PC-3 (cell line): ENCODE measurements around the gene PFKFB3. TPM values are rescaled to one million over a fixed set of nuclear protein-coding genes. Genes with fewer than 3 reads are reported as not detected.
A peak's percentile ranks its signal among the peaks of the same experiment; 100 is the strongest.

Experiments
- ATAC-seq: fragments of 200-7000 bp; cut with Tn5 transposase; 2 replicates; pipeline ENCODE4 v1.9.1; 2020; ENCODE audit warnings: mild to moderate bottlenecking, moderate library complexity
- Bru-seq: library from RNA; stranded (reverse); fragments of 400-500 nt; gene quantifications from one replicate; lab custom pipeline; 2021; lab: Mats Ljungman, UMichigan
- BruChase-seq, 2 experiments: library from RNA; stranded (reverse); fragments of 400-500 nt; gene quantifications; one replicate each; lab custom pipeline; 2021; lab: Mats Ljungman, UMichigan
- BruUV-seq: library from RNA; stranded (reverse); fragments of 400-500 nt; replicated peaks from 2 replicates; lab custom pipeline; 2021; lab: Mats Ljungman, UMichigan
- CTCF ChIA-PET: fragments of 300-600 bp; sonication (Branson Sonifier 250); formaldehyde crosslinking; loops from one replicate; lab custom pipeline; 2022; ENCODE audit warnings: antibody characterized with exemption; lab: Charles Lee
- POLR2A ChIA-PET: fragments of 300-600 bp; sonication (Branson Sonifier 250); formaldehyde crosslinking; loops from one replicate; lab custom pipeline; 2022; ENCODE audit warnings: antibody characterized with exemption; ENCODE audit not compliant: unreplicated experiment; lab: Charles Lee
- DNase-seq: peaks from one replicate; pipeline ENCODE4 v3.0.0-alpha.2; 2015
- H2AFZ ChIP-seq: fragments of 300-600 bp; sonication (generic); 2 replicates; pipeline ENCODE4 v1.6.0; 2016; ENCODE audit warnings: antibody characterized with exemption, low read length
- H3F3A ChIP-seq: fragments of 300-600 bp; sonication (generic); one replicate; pipeline ENCODE4 v1.6.0; 2017; ENCODE audit warnings: antibody characterized with exemption, low read length, control low read depth, mild to moderate bottlenecking; ENCODE audit not compliant: unreplicated experiment
- H3K27ac ChIP-seq: fragments of 300-600 bp; sonication (generic); 2 replicates; pipeline ENCODE4 v1.5.1; 2016; ENCODE audit warnings: mild to moderate bottlenecking, low read length
- H3K27me3 ChIP-seq: fragments of 300-600 bp; sonication (generic); 2 replicates; pipeline ENCODE4 v1.6.1; 2016; ENCODE audit warnings: low read length, mixed read lengths
- H3K36me3 ChIP-seq: fragments of 300-600 bp; sonication (generic); 2 replicates; pipeline ENCODE4 v1.6.1; 2016; ENCODE audit warnings: low read depth, mixed run types, low read length, mixed read lengths
- H3K4me1 ChIP-seq: fragments of 300-600 bp; sonication (generic); 2 replicates; pipeline ENCODE4 v1.5.1; 2016; ENCODE audit warnings: low read length; ENCODE audit not compliant: insufficient read depth
- H3K4me2 ChIP-seq: fragments of 300-600 bp; sonication (generic); 2 replicates; pipeline ENCODE4 v1.6.0; 2016; ENCODE audit warnings: low read length
- H3K4me3 ChIP-seq: fragments of 300-600 bp; sonication (generic); 2 replicates; pipeline ENCODE4 v1.5.1; 2016; ENCODE audit warnings: mild to moderate bottlenecking, low read length, mixed read lengths
- H3K79me2 ChIP-seq: fragments of 300-600 bp; sonication (generic); 2 replicates; pipeline ENCODE4 v1.6.1; 2017; ENCODE audit warnings: low read length, mixed read lengths
- H3K9ac ChIP-seq: fragments of 300-600 bp; sonication (generic); 2 replicates; pipeline ENCODE4 v1.6.0; 2016; ENCODE audit warnings: mild to moderate bottlenecking, low read length
- H3K9me2 ChIP-seq: fragments of 300-600 bp; sonication (generic); replicated peaks from 2 replicates; pipeline ENCODE4 v1.6.1; 2016; ENCODE audit warnings: mixed run types, low read length, mixed read lengths
- H3K9me3 ChIP-seq: fragments of 300-600 bp; sonication (generic); 2 replicates; pipeline ENCODE4 v1.6.1; 2016; ENCODE audit warnings: low read length, mixed read lengths
- H4K20me1 ChIP-seq: fragments of 300-600 bp; sonication (generic); 2 replicates; pipeline ENCODE4 v1.6.1; 2016; ENCODE audit warnings: low read length, mixed read lengths
- EZH2 ChIP-seq: fragments of 300-600 bp; sonication (generic); IDR thresholded peaks from one replicate; pipeline ENCODE4 v1.6.1; 2017; ENCODE audit warnings: antibody characterized with exemption, mild to moderate bottlenecking, low read length; ENCODE audit not compliant: unreplicated experiment
- EZH2phosphoT487 ChIP-seq: fragments of 300-600 bp; sonication (generic); IDR thresholded peaks from 2 replicates; pipeline ENCODE4 v1.6.1; 2018; ENCODE audit warnings: mild to moderate bottlenecking, antibody characterized with exemption, low read length, borderline replicate concordance
- intact Hi-C: fragments of 100-400 bp; cut with micrococcal nuclease; formaldehyde crosslinking; loops from 2 replicates; pipeline ENCODE4 v1.9.0; 2023
- long read RNA-seq: library from polyadenylated mRNA; unstranded; transcript quantifications from one replicate; pipeline ENCODE4 v2.0.0, GENCODE V29; 2021; ENCODE audit not compliant: unreplicated experiment
- total RNA-seq: library from RNA; depleted of rRNA; stranded (reverse); fragments of >200 nt; gene quantifications from 2 replicates; pipeline ENCODE4 v1.2.3, GENCODE V29; 2014; rRNA removed
- TF ChIP-seq, protein P1 (sequence below): fragments of 300-600 bp; sonication (generic); conservative IDR thresholded peaks from 2 replicates; pipeline ENCODE4 v1.5.1; 2017; ENCODE audit warnings: antibody characterized with exemption, low read depth, mild to moderate bottlenecking, low read length

PFKFB3 gene
- total RNA-seq (19.5 and 22.7 TPM in 2 replicates), Bru-seq, nascent RNA (percentile 59 among the genes with signal in this experiment), BruChase-seq, experiment 1, labeled RNA remaining after a 6-hour chase (percentile 62 among the genes with signal in this experiment), BruChase-seq, experiment 2, labeled RNA remaining after a 2-hour chase (percentile 58 among the genes with signal in this experiment)
- long read RNA-seq, full-length matches to known transcripts = 25 of 60 reads
- long read RNA-seq, partial matches to known transcripts = 8 of 60 reads
- long read RNA-seq, other reads (novel, unspliced or antisense) = 27 of 60 reads

DNA sequence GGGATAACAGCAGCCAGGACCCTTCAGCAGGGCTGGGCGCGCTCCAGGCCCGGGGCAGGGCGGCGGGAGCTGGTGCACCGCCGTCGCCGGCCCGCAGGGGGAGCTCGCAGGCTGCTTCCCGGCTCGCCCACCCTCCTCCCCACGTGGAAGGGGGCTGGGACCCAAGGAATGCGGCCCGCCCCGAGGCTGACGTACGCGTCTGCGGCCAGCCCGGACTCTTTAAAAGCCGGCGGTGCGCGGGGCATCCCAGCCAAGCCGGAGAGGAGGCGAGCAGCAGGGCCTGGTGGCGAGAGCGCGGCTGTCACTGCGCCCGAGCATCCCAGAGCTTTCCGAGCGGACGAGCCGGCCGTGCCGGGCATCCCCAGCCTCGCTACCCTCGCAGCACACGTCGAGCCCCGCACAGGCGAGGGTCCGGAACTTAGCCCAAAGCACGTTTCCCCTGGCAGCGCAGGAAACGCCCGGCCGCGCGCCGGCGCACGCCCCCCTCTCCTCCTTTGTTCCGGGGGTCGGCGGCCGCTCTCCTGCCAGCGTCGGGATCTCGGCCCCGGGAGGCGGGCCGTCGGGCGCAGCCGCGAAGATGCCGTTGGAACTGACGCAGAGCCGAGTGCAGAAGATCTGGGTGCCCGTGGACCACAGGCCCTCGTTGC is at the start of gene PFKFB3:
Gene PFKFB3 (plus strand): TSS at position 249 of the 647 bp plus-strand sequence. CDS start 329 bp downstream, at position 578.
- ChIA-PET POLR2A (interaction anchor here (0.6 to 0.7 kb wide), 5 partner anchors 92 to 1184 kb away, joined by 3 read pairs; no protein-coding TSS in a partner anchor), CTCF (interaction anchor here (0.6 to 1.5 kb wide), 6 partner anchors 35 to 203 kb away, joined by 3 to 51 read pairs (median 4); no protein-coding TSS in a partner anchor)
- no peak for TF ChIP-seq EZH2
- no peak for TF ChIP-seq EZH2phosphoT487
- TF ChIP-seq, protein P1, sequence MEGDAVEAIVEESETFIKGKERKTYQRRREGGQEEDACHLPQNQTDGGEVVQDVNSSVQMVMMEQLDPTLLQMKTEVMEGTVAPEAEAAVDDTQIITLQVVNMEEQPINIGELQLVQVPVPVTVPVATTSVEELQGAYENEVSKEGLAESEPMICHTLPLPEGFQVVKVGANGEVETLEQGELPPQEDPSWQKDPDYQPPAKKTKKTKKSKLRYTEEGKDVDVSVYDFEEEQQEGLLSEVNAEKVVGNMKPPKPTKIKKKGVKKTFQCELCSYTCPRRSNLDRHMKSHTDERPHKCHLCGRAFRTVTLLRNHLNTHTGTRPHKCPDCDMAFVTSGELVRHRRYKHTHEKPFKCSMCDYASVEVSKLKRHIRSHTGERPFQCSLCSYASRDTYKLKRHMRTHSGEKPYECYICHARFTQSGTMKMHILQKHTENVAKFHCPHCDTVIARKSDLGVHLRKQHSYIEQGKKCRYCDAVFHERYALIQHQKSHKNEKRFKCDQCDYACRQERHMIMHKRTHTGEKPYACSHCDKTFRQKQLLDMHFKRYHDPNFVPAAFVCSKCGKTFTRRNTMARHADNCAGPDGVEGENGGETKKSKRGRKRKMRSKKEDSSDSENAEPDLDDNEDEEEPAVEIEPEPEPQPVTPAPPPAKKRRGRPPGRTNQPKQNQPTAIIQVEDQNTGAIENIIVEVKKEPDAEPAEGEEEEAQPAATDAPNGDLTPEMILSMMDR = peak; percentile 64
- Histone ChIP-seq H2AFZ (peak within 1 kb of the TSS; percentile 71; the same call in 1 of the 2 replicates), H3K36me3 (no peaks in the 10 kb centered on the region), H3K4me2 (peak within 1 kb of the TSS; percentile 91), H3K27me3 (no peaks in the 10 kb centered on the region), H3K9ac (peak within 1 kb of the TSS; percentile 63), H3K9me3 (no peaks in the 10 kb centered on the region), H3K4me3 (peak within 1 kb of the TSS; percentile 89), H3F3A (no peaks in the 10 kb centered on the region), H3K9me2 (no peaks in the 10 kb centered on the region), H3K27ac (peak within 1 kb of the TSS; percentile 26), H3K79me2 (peaks cover 28% of the 10 kb centered on the region), H3K4me1 (peaks cover 19% of the 10 kb centered on the region), H4K20me1 (peaks cover 12% of the 10 kb centered on the region)
- peak; percentile 85 for DNase-seq
- intact Hi-C loops = loop anchor here (1.0 to 5.0 kb wide), 4 partner anchors 36 to 203 kb away; no protein-coding TSS in a partner anchor
- peak; percentile 68 for ATAC-seq
- BruUV-seq = no TSS peak

- Histone ChIP-seq H3K4me3 (no peak overlapping the region), H3K27ac (no peak overlapping the region), H3K27me3 (no peaks in the 10 kb centered on the region), H3K9me3 (no peaks in the 10 kb centered on the region), H3K4me1 (peaks cover 4% of the 10 kb centered on the region; the same call in 1 of the 2 replicates), H3K4me2 (no peak overlapping the region), H4K20me1 (no peaks in the 10 kb centered on the region), H3K36me3 (no peaks in the 10 kb centered on the region), H3K9ac (no peak overlapping the region), H3F3A (no peaks in the 10 kb centered on the region), H3K79me2 (no peaks in the 10 kb centered on the region), H2AFZ (no peak overlapping the region), H3K9me2 (no peaks in the 10 kb centered on the region)
- ChIA-PET CTCF (no interaction called here), POLR2A (no interaction called here)
- ATAC-seq = no peak
- no peak for TF ChIP-seq EZH2
- TF ChIP-seq, protein P1 = no peak
- no peak for TF ChIP-seq EZH2phosphoT487
- no TSS peak for BruUV-seq
- no peak for DNase-seq
- intact Hi-C loops = no loop called here
Observed at GRCh38 chr10:6153845-6154244, 48.9 kb upstream of the PFKFB3 start.
